Ovary (tissue), 9 donors: ENCODE results near the gene TTC9. TPM values are rescaled to one million over a fixed set of nuclear protein-coding genes. Genes with fewer than 3 reads are reported as not detected.

Source experiments
- DNase-seq, 5 donors: peaks; one replicate each; pipeline ENCODE4 v3.0.0-alpha.2; 2019 to 2020
- H3K27ac ChIP-seq, 2 donors: fragments of 200-600 bp; one replicate each; pipeline versions ENCODE4 v1.5.1 to v1.8.0; 2019 to 2022
- H3K27me3 ChIP-seq: fragments of 200-600 bp; one replicate; pipeline ENCODE4 v1.8.0; 2022
- H3K36me3 ChIP-seq: fragments of 200-600 bp; sonication (generic); one replicate; pipeline ENCODE4 v1.5.1; 2019
- H3K4me1 ChIP-seq: one replicate; pipeline ENCODE4 v1.8.1; 2013; ENCODE audit warnings: mild to moderate bottlenecking, moderate library complexity; ENCODE audit not compliant: insufficient read depth
- H3K4me3 ChIP-seq: fragments of 200-600 bp; sonication (generic); one replicate; pipeline ENCODE4 v1.5.1; 2017
- H3K9me3 ChIP-seq, 2 donors: fragments of 200-600 bp in 1 of 2; sonication (generic) in 1 of 2; one replicate each; pipeline versions ENCODE4 v1.5.1 to v1.8.1; 2013 to 2019; ENCODE audit warnings: mild to moderate bottlenecking in 1 of 2, moderate library complexity in 1 of 2
- CTCF ChIP-seq, 3 donors: fragments of 450-650 bp in 2 of 3; fragments of 200-600 bp in 1 of 3; IDR thresholded peaks; one replicate each; pipeline versions ENCODE4 v1.5.1 to v1.8.0; 2016 to 2022; ENCODE audit warnings: antibody characterized with exemption in 3 of 3, mild to moderate bottlenecking in 1 of 3
- EP300 ChIP-seq: sonication (generic); formaldehyde crosslinking; IDR thresholded peaks from one replicate; pipeline ENCODE4 v1.6.1; 2017; ENCODE audit warnings: antibody characterized with exemption
- POLR2A ChIP-seq: fragments of 450-650 bp; IDR thresholded peaks from one replicate; pipeline ENCODE4 v1.6.1; 2017; ENCODE audit warnings: antibody characterized with exemption, mild to moderate bottlenecking, moderate library complexity
- WGBS, 3 donors: extraction: QIAGEN DNeasy Blood & Tissue Kit in 1 of 3; methylation state at CpG; one replicate each; pipeline versions ENCODE4 v1.1.5 to v1.1.7; 2013 to 2017; 5-methylcytosine and 5-hydroxymethylcytosine counted together
- intact Hi-C, 4 donors: fragments of 100-400 bp; cut with DNase I; formaldehyde crosslinking; loops; one replicate each; pipeline versions ENCODE4 v1.11.0 to v1.15.1; 2022 to 2023
- polyA plus RNA-seq, 2 donors: library from polyadenylated mRNA; stranded (reverse); fragments of 200-250 nt in 1 of 2; fragments of 350-450 nt in 1 of 2; fragmentation: Illumina TruSeq in 1 of 2; extraction: RNeasy Lipid Tissue Mini Kit (QIAGEN cat#74804) in 1 of 2; gene quantifications; one replicate each; pipeline ENCODE4 v1.2.3, GENCODE V29; 2013 to 2014
- total RNA-seq, 7 donors: library from RNA; depleted of rRNA in 2 of 7; stranded (reverse); fragments of >200 nt in 2 of 7; fragmentation: NEBNext Ultra II Directional in 3 of 7; extraction: Animal tissue kit (Norgen Biotek cat#: 25700) in 3 of 7; gene quantifications; one replicate each; pipeline versions ENCODE4 v1.1.0 to v1.2.4, GENCODE V29; 2016 to 2023
- donor health status: DM: no; HTN: no; CAD: no; lungs with moderate emphysema.
- donor health status: DM: no; HTN: no; CAD: no.
- donor health status: Bipolar disorder and iron deficiency.
- donor health status: DM: yes; HTN: yes; CAD: no.
- donor health status: DM: no; HTN: no; CAD: no.
- donor health status: DM: yes; HTN: yes; CAD: no.

The TTC9 gene
- total and polyA plus RNA-seq, 9 donors = 0.05 to 7.1 (median 0.64) TPM

GRCh38 chr14:70653662-70654061, 11.9 kb downstream of the TTC9 start:
- 40 to 53% (median 41%) methylated on average over 3 of the region's 3 CpGs for WGBS, 3 donors
- H3K4me3 ChIP-seq = no peak overlapping the region
- no peak for TF ChIP-seq EP300
- no peak for TF ChIP-seq CTCF (IDR thresholded peaks at IDR 0.05)
- no peak overlapping the region for H3K27ac ChIP-seq
- no peak for DNase-seq
- no peaks in the 10 kb centered on the region for H3K27me3 ChIP-seq
- H3K36me3 ChIP-seq = no peaks in the 10 kb centered on the region
- no peaks in the 10 kb centered on the region for H3K4me1 ChIP-seq
- intact Hi-C loops = no loop called here
- H3K9me3 ChIP-seq = no peaks in the 10 kb centered on the region

GRCh38 chr14:70654632-70655031, 12.9 kb downstream of the TTC9 start:
- DNase-seq = no peak

GRCh38 chr14:70655110-70655826, 13.6 kb downstream of the TTC9 start:
- Histone ChIP-seq H3K4me1 (no peaks in the 10 kb centered on the region), H3K36me3 (no peaks in the 10 kb centered on the region), H3K27me3 (no peaks in the 10 kb centered on the region), H3K4me3 (no peak overlapping the region), H3K27ac (no peak overlapping the region), H3K9me3 (no peaks in the 10 kb centered on the region)
- no peak for DNase-seq
- WGBS, 3 donors = 79 to 84% (median 79%) methylated on average over 19 of the region's 19 CpGs
- TF ChIP-seq EP300 = no peak
- TF ChIP-seq CTCF (IDR thresholded peaks at IDR 0.05) = no peak
- TF ChIP-seq POLR2A = no peak
- intact Hi-C loops = no loop called here

More at GRCh38 chr14:70654632-70655031, 12.9 kb downstream of the TTC9 start:
- TF ChIP-seq CTCF (IDR thresholded peaks at IDR 0.05) (no peak), EP300 (no peak), POLR2A (no peak)
- no peaks in the 10 kb centered on the region for H3K9me3 ChIP-seq
- intact Hi-C loops = no loop called here
- no peaks in the 10 kb centered on the region for H3K27me3 ChIP-seq
- H3K4me3 ChIP-seq = no peak overlapping the region
- no peaks in the 10 kb centered on the region for H3K36me3 ChIP-seq
- no peaks in the 10 kb centered on the region for H3K4me1 ChIP-seq
- WGBS, 3 donors = 78 to 89% (median 83%) methylated on average over 6 of the region's 6 CpGs
- H3K27ac ChIP-seq = no peak overlapping the region

- Histone ChIP-seq H3K36me3 (no peaks in the 10 kb centered on the region), H3K27ac (no peak overlapping the region), H3K9me3 (no peaks in the 10 kb centered on the region), H3K4me1 (no peaks in the 10 kb centered on the region), H3K4me3 (no peak overlapping the region), H3K27me3 (no peaks in the 10 kb centered on the region)
- DNase-seq = no peak
- 70 to 77% (median 72%) methylated on average over 4 of the region's 4 CpGs for WGBS, 3 donors
- TF ChIP-seq POLR2A (no peak), EP300 (no peak), CTCF (IDR thresholded peaks at IDR 0.05) (no peak)
- intact Hi-C loops = no loop called here
Observed at GRCh38 chr14:70658899-70659298, 17.2 kb downstream of the TTC9 start.
